GM12801 (cell line): Measurements from ENCODE around the gene SIPA1L3.

ENCODE experiments used
- TF ChIP-seq, protein P1 (sequence below): IDR thresholded peaks from one replicate; pipeline ENCODE4 v1.5.1; 2011; ENCODE audit warnings: control low read depth; ENCODE audit not compliant: insufficient read length; ENCODE audit errors: extremely low read depth

SIPA1L3 gene

DNA sequence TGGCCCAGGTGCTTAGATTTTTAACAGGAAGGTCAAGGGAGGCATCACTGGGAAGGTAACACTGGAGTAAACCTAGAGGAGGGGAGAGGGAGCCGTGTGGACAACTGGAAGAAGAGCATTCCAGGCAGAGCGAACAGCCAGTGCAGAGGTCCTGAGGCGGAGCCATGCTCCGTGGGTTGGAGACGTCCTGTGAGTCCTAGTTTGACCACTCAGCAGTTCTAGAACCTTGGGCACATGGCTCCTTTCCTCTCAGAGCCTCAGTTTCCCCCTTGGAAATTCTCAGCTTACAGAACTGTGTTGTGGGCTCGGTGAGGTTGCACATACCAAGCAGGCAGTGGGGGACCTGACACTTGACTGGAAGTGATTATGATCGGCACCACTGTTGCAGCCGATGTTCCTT is 186.1 kb downstream of the SIPA1L3 start:
- TF ChIP-seq, protein P1, sequence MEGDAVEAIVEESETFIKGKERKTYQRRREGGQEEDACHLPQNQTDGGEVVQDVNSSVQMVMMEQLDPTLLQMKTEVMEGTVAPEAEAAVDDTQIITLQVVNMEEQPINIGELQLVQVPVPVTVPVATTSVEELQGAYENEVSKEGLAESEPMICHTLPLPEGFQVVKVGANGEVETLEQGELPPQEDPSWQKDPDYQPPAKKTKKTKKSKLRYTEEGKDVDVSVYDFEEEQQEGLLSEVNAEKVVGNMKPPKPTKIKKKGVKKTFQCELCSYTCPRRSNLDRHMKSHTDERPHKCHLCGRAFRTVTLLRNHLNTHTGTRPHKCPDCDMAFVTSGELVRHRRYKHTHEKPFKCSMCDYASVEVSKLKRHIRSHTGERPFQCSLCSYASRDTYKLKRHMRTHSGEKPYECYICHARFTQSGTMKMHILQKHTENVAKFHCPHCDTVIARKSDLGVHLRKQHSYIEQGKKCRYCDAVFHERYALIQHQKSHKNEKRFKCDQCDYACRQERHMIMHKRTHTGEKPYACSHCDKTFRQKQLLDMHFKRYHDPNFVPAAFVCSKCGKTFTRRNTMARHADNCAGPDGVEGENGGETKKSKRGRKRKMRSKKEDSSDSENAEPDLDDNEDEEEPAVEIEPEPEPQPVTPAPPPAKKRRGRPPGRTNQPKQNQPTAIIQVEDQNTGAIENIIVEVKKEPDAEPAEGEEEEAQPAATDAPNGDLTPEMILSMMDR, result no peak

GRCh38 chr19:38093587-38093986 is 186.6 kb downstream of the SIPA1L3 start:
- TF ChIP-seq, protein P1, result no peak

GRCh38 chr19:38095411-38096308 is 188.7 kb downstream of the SIPA1L3 start:
- TF ChIP-seq, protein P1, result no peak

GRCh38 chr19:38099966-38100365 is 193.0 kb downstream of the SIPA1L3 start:
- TF ChIP-seq, protein P1, result no peak

DNA sequence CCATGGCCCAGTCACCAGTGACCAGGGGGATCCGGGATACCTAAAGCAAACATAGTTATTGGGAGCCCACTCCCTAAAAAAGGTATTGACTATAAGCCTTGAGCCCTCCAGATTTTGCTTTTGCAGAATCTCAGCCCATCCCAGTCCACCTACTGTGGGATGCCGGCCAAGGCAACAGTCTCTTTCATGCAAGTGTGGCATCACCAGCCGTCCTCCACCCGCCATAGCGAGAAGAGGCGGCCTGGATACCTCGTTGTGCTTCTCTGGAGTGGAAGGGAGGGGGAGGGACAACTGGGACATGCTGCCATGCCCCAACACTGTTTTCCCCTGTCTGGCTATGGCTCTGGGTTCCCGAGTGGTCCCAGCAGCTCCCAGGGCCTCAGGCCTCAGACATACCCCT is 193.6 kb downstream of the SIPA1L3 start:
- TF ChIP-seq, protein P1, result no peak

DNA sequence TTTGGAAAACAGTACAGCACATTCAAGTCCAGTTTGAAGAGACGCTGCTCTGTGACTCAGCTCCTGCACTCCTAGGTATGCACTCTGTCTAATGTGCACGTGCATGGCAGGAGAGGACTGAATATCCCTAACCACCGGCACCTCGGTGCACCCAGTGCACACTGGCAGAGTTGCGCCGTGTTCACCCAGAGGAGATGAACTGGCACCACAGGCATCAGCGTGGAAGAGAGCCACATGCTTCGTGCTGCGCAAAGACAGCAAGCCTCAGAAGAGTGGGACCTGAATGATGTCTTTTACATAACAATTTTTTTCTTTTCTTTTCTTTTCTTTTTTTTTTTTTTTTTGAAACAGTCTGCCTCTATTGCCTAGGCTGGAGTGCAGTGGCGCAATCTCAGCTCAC is 194.7 kb downstream of the SIPA1L3 start:
- TF ChIP-seq, protein P1, result no peak

GRCh38 chr19:38105574-38105973 is 198.6 kb downstream of the SIPA1L3 start:
- TF ChIP-seq, protein P1, result no peak
